Measurements from ENCODE around the gene TEDC1.

The TEDC1 gene

GRCh38 chr14:105486163-105486973, 4.7 kb upstream of the TEDC1 start, which contains the start of gene CRIP1:
Gene CRIP1 (plus strand): TSS chr14:105486886. CDS start chr14:105487260, 374 bp downstream.
- DNase-seq: no peak

GRCh38 chr14:105486974-105487448, 4.0 kb upstream of the TEDC1 start:
- DNase-seq: no peak

GRCh38 chr14:105487449-105487985, 3.5 kb upstream of the TEDC1 start:
- DNase-seq: no peak

- DNase-seq: no peak
These were observed 2.9 kb upstream of the TEDC1 start for GRCh38 chr14:105487986-105488777.

GRCh38 chr14:105488781-105489541, 2.1 kb upstream of the TEDC1 start:
- no peak for DNase-seq

- DNase-seq: peak; percentile 76
These were observed 1.3 kb upstream of the TEDC1 start for GRCh38 chr14:105489542-105490266.

- DNase-seq: no peak
These were observed 827 bp upstream of the TEDC1 start for GRCh38 chr14:105490267-105490571.

GRCh38 chr14:105491366-105491973, 424 bp downstream of the TEDC1 start:
- DNase-seq: no peak

- DNase-seq: no peak
These were observed 1.3 kb downstream of the TEDC1 start for GRCh38 chr14:105492031-105492970.

GRCh38 chr14:105492971-105493871, 2.2 kb downstream of the TEDC1 start:
- no peak for DNase-seq

- DNase-seq: no peak
These were observed 3.0 kb downstream of the TEDC1 start for GRCh38 chr14:105493921-105494605.

GRCh38 chr14:105494606-105494929, 3.5 kb downstream of the TEDC1 start:
- no peak for DNase-seq

GRCh38 chr14:105495101-105495989, 4.3 kb downstream of the TEDC1 start:
- DNase-seq: no peak

- no peak for DNase-seq
These were observed 5.2 kb downstream of the TEDC1 start for GRCh38 chr14:105495990-105496830.

GRCh38 chr14:105496831-105497591, 6.0 kb downstream of the TEDC1 start:
- no peak for DNase-seq

Data from NCI-H510A (cell line).